ENCODE results near the gene VWA5B2. TPM values are rescaled to one million over a fixed set of nuclear protein-coding genes. Genes with fewer than 3 reads are reported as not detected.

VWA5B2 gene
- total and polyA plus RNA-seq, 2 of the 4 experiments (the other 2 are of a cell fraction): not detected

DNA sequence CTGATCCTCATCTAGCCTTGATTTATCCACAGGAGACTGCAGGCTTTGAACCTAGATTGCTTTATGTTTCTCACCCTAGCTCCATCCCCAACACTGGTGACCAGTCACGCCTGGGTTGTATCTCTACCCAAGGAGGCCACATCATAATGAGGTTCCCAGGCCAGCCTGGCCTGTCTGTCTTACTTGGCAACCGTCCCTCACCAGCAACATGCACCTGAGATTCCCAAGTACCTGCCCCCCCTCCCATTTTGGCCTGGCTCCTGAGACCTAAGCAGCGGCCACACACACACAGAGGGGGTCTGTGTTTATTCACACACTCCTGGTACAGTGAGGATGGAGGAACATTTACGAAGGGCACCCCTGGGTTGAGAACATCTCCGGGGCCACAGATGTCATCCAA, 29.5 kb downstream of the VWA5B2 start:
- Histone ChIP-seq H4K8ac (ENCODE audit: low read depth in 2 of 2, low read length in 2 of 2) (no peak overlapping the region), H4K91ac (ENCODE audit: insufficient read depth, low read depth, low read length) (no peak overlapping the region), H3K79me1 (ENCODE audit: low read depth in 1 of 2, low read length in 2 of 2) (no peaks in the 10 kb centered on the region), H3K9me3 (ENCODE audit: control insufficient read depth, insufficient read depth, low read length) (no peaks in the 10 kb centered on the region), H2BK15ac (ENCODE audit: low read depth, low read length) (no peak overlapping the region), H4K20me1 (ENCODE audit: insufficient read depth, low read length) (peaks cover 8% of the 10 kb centered on the region), H3K4ac (ENCODE audit: low read depth, low read length) (no peak overlapping the region), H3K4me1 (ENCODE audit: control insufficient read depth, insufficient read depth, low read length) (peaks cover 2% of the 10 kb centered on the region; the same call in 1 of the 2 replicates), H2BK120ac (ENCODE audit: low read depth, low read length) (no peak overlapping the region), H3K27ac (ENCODE audit: insufficient read depth, low read length) (no peak overlapping the region), H3K14ac (replicated peaks; ENCODE audit: low read depth, low read length) (no peak overlapping the region), H2BK20ac (ENCODE audit: low read depth, low read length) (no peak overlapping the region), H2AK5ac (ENCODE audit: low read depth, low read length) (no peak overlapping the region), H3K18ac (ENCODE audit: low read depth, low read length) (no peak overlapping the region), H3K9ac (ENCODE audit: low read depth, low read length) (no peak overlapping the region), H3K23ac (ENCODE audit: low read depth, low read length) (no peak overlapping the region), H2AK9ac (replicated peaks; ENCODE audit: low read depth, low read length, poor library complexity) (no peak overlapping the region), H3K4me2 (ENCODE audit: low read depth, low read length) (no peak overlapping the region), H3K4me3 (ENCODE audit: insufficient read depth, low read depth, low read length) (no peak overlapping the region), H2AFZ (replicated peaks; ENCODE audit: low read length, poor library complexity) (no peak overlapping the region), H2BK5ac (ENCODE audit: low read depth, low read length, poor library complexity, severe bottlenecking) (no peak overlapping the region), H3K9me1 (ENCODE audit: insufficient read depth, low read length) (no peaks in the 10 kb centered on the region), H3K56ac (ENCODE audit: extremely low read depth, insufficient read depth, low read length) (no peak overlapping the region), H3K27me3 (ENCODE audit: control insufficient read depth, insufficient read depth, low read length) (peaks cover 30% of the 10 kb centered on the region), H4K5ac (ENCODE audit: low read depth, low read length) (no peak overlapping the region), H3K36me3 (ENCODE audit: control insufficient read depth, insufficient read depth, low read length) (0 out of 2 replicates have a peak, but pooled peaks cover 2% of the 10 kb centered on the region)
- TF ChIP-seq MXI1 (IDR thresholded peaks at IDR 0.05; ENCODE audit: borderline replicate concordance, low read depth, low read length): no peak
- TF ChIP-seq NFE2L2 (IDR thresholded peaks at IDR 0.05; ENCODE audit: low read depth, low read length): no peak
- no peak for TF ChIP-seq CEBPB (IDR thresholded peaks at IDR 0.05; ENCODE audit: low read depth, low read length)
- WGBS, 2 experiments (ENCODE audit: extremely low coverage in 2 of 2, insufficient read length in 1 of 2): 79% methylated on average over 2 of the region's 5 CpGs; no CpG with 5 or more reads in 1 of the 2 experiments
- in situ Hi-C loops (cut with MboI; ENCODE audit: low sequenced_read_pairs) (loop anchor here (10.0 to 25.0 kb wide), 2 partner anchors 364 to 797 kb away; no protein-coding TSS in a partner anchor), intact Hi-C loops (cut with micrococcal nuclease) (loop anchor here (10.0 kb wide), 1 partner anchor 244 kb away; the partner anchor contains the start of gene ABCC5), dilution Hi-C loops (cut with HindIII; ENCODE audit: low sequenced_read_pairs, unreplicated experiment) (no loop called here)
- no peak for ATAC-seq (ENCODE audit: low read depth)
- POLR2A ChIA-PET (ENCODE audit: unreplicated experiment): no interaction called here
- CTCF ChIA-PET: interaction anchor here (1.7 kb wide), 1 partner anchor 9 kb away, joined by 5 read pairs; the partner anchor contains the start of gene EEF1AKMT4
- BruUV-seq (replicated peaks): no TSS peak
- no peak for DNase-seq
